RWPE2 (cell line): Measurements from ENCODE around the gene CTCF.

ENCODE experiments used
- ATAC-seq: fragments of 200-7000 bp; cut with Tn5 transposase; 3 replicates; pipeline ENCODE4 v1.9.1; 2021; ENCODE audit warnings: low read depth
- DNase-seq: peaks from one replicate; pipeline ENCODE4 v3.0.0-alpha.2; 2020; ENCODE audit warnings: low spot score
- H3K27ac ChIP-seq: fragments of 450-650 bp; 2 replicates; pipeline ENCODE4 v1.5.1; 2017; ENCODE audit warnings: mild to moderate bottlenecking; ENCODE audit not compliant: poor library complexity, severe bottlenecking
- H3K27me3 ChIP-seq: fragments of 250-450 bp; sonication (Bioruptor Pico); 2 replicates; pipeline ENCODE4 v1.5.1; 2021; ENCODE audit warnings: mild to moderate bottlenecking, moderate library complexity; ENCODE audit not compliant: insufficient read depth, poor library complexity, severe bottlenecking
- H3K36me3 ChIP-seq: fragments of 250-450 bp; sonication (Bioruptor Pico); 2 replicates; pipeline ENCODE4 v1.5.1; 2020; ENCODE audit warnings: low read depth, mild to moderate bottlenecking, moderate library complexity
- H3K4me1 ChIP-seq: fragments of 250-450 bp; sonication (Bioruptor Pico); 2 replicates; pipeline ENCODE4 v1.5.1; 2021; ENCODE audit warnings: mild to moderate bottlenecking, moderate library complexity; ENCODE audit not compliant: insufficient read depth, poor library complexity, severe bottlenecking
- H3K4me3 ChIP-seq: fragments of 250-450 bp; sonication (Bioruptor Pico); 2 replicates; pipeline ENCODE4 v1.5.1; 2021; ENCODE audit warnings: mild to moderate bottlenecking, moderate library complexity; ENCODE audit not compliant: severe bottlenecking
- H3K9me3 ChIP-seq: fragments of 250-450 bp; sonication (Bioruptor Pico); 2 replicates; pipeline ENCODE4 v1.5.1; 2021; ENCODE audit warnings: mild to moderate bottlenecking, moderate library complexity; ENCODE audit not compliant: severe bottlenecking
- TF ChIP-seq, protein P1 (sequence below): fragments of 450-650 bp; IDR thresholded peaks from one replicate; pipeline ENCODE4 v1.5.1; 2017; ENCODE audit warnings: mild to moderate bottlenecking, moderate library complexity; ENCODE audit not compliant: poor library complexity, severe bottlenecking

Gene CTCF

DNA sequence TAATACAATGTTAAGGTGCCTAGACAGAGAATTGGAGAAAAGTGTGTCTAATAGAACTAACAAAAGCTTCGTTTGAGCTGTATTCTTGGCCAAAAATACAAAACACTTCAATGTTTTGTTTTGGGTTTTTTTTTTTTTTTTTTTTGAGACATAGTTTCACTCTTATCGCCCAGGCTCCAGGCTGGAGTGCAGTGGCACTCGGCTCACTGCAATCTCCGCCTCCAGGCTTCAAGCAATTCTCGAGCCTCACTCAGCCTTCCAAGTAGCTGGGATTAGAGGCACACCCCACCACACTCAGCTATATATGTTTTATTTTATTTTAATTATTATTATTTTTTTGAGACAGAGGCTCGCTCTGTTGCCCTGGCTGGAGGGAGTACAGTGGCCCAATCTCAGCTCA lies 44.3 kb downstream of the CTCF start:
- no peak for DNase-seq

DNA sequence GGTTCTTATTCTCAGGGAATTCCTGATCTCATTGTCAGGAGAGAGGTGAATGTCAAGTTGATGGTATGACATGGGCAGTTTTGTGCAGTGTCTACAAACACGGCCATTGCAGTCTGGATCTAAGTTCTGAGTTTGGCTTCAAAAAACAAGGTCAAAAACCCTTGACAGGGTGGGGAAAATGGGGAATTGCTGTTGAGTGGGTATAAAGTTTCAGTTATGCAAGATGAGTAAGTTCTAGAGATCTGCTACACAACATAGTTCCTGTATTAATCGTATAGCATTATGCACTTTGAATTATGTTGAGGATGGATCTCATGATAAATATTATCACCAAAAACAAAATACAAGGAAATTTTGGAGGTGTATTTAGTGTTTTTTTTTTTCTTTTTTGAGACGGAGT lies 46.0 kb downstream of the CTCF start:
- TF ChIP-seq, protein P1, sequence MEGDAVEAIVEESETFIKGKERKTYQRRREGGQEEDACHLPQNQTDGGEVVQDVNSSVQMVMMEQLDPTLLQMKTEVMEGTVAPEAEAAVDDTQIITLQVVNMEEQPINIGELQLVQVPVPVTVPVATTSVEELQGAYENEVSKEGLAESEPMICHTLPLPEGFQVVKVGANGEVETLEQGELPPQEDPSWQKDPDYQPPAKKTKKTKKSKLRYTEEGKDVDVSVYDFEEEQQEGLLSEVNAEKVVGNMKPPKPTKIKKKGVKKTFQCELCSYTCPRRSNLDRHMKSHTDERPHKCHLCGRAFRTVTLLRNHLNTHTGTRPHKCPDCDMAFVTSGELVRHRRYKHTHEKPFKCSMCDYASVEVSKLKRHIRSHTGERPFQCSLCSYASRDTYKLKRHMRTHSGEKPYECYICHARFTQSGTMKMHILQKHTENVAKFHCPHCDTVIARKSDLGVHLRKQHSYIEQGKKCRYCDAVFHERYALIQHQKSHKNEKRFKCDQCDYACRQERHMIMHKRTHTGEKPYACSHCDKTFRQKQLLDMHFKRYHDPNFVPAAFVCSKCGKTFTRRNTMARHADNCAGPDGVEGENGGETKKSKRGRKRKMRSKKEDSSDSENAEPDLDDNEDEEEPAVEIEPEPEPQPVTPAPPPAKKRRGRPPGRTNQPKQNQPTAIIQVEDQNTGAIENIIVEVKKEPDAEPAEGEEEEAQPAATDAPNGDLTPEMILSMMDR: no peak
- Histone ChIP-seq H3K4me1 (no peaks in the 10 kb centered on the region), H3K9me3 (no peaks in the 10 kb centered on the region), H3K4me3 (no peak overlapping the region), H3K36me3 (peaks cover 25% of the 10 kb centered on the region), H3K27me3 (no peaks in the 10 kb centered on the region), H3K27ac (no peak overlapping the region)
- ATAC-seq (no peak), DNase-seq (no peak)

More for the DNA sequence above, 44.3 kb downstream of the CTCF start:
- TF ChIP-seq, protein P1: no peak
- no peak for ATAC-seq
- Histone ChIP-seq H3K27me3 (no peaks in the 10 kb centered on the region), H3K9me3 (no peaks in the 10 kb centered on the region), H3K4me3 (no peak overlapping the region), H3K27ac (no peak overlapping the region), H3K36me3 (peaks cover 8% of the 10 kb centered on the region), H3K4me1 (peaks cover 2% of the 10 kb centered on the region)

DNA sequence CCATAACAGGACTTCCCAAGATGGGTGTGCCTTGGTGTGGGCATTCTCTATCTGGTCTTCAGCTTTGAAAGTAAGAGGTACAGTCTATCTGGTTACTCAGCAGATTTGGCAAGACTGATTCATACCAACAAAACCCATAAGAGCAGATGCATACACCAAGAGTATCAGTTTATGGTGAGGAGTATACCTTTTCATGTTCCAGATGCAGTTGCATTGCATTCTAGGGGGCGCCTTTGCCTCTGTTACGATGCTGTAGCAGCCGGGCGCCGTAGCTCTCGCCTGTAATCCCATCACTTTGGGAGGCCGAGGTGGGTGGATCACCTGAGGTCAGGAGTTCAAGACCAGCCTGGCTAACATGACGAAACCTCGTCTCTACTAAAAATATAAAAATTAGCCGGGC lies 51.5 kb downstream of the CTCF start:
- H3K36me3 ChIP-seq: peaks cover 65% of the 10 kb centered on the region
- no peak for DNase-seq
- no peak overlapping the region for H3K4me3 ChIP-seq
- H3K27ac ChIP-seq: no peak overlapping the region
- H3K4me1 ChIP-seq: no peaks in the 10 kb centered on the region
- no peak for ATAC-seq
- TF ChIP-seq, protein P1: peak; percentile 16
- no peaks in the 10 kb centered on the region for H3K27me3 ChIP-seq
- H3K9me3 ChIP-seq: no peaks in the 10 kb centered on the region

DNA sequence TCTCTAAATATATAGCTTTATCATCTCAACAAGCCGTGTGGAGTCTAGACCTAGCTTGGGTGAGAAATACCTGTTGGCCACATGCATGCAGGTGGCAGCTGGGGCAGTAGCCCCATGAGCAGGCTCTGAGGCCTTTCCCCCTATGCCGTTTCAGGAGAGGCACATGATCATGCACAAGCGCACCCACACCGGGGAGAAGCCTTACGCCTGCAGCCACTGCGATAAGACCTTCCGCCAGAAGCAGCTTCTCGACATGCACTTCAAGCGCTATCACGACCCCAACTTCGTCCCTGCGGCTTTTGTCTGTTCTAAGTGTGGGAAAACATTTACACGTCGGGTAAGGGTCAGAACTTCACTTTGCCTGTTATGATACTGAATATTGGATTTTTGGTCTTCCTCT lies 65.9 kb downstream of the CTCF start:
- Histone ChIP-seq H3K9me3 (no peaks in the 10 kb centered on the region), H3K4me1 (no peaks in the 10 kb centered on the region), H3K4me3 (no peak overlapping the region), H3K36me3 (peaks cover 68% of the 10 kb centered on the region), H3K27ac (no peak overlapping the region), H3K27me3 (no peaks in the 10 kb centered on the region)
- TF ChIP-seq, protein P1: no peak
- DNase-seq (no peak), ATAC-seq (no peak)

DNA sequence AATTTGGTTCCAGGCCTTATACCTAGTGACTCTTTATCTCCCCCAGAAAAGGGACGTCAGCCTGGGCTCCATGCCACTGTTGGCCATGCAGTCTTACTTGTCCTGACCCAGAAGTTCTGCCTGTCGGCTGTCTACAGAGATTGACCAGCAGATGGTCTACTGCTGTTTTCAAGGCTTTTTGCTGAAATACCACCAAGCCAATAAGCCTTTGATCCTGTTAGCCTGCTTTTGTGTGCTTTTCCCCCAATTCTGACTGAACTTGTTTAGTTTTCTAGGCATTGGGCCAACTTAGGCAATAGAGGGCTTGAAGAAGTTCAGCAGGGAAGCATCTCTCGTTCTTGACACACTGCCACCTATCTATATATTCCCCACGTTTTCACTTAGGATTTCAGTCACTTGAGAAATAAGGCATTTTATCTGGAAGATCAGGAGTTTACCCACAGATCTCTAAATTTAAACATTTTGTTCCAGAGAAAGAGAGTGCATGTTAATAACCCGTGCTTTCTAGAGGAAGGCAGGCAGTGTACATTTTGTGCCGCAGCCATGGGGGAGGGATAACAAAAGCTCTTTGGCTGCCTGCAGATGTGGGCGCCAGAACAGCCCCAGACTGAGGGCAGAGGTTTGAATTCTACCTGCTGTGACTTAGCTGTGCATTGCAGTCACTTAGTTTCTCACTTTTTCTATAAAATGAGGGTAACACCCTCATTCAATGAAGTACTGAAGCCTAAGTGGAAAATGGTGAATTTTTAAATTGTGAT lies 70.3 kb downstream of the CTCF start:
- DNase-seq (no peak), ATAC-seq (no peak)
- Histone ChIP-seq H3K27ac (no peak overlapping the region), H3K27me3 (no peaks in the 10 kb centered on the region), H3K4me3 (no peak overlapping the region), H3K9me3 (no peaks in the 10 kb centered on the region), H3K4me1 (no peaks in the 10 kb centered on the region), H3K36me3 (peaks cover 73% of the 10 kb centered on the region)
- TF ChIP-seq, protein P1: no peak
